Testis (tissue), 3 donors: ENCODE measurements around the gene SPAG9. TPM values are rescaled to one million over a fixed set of nuclear protein-coding genes. Genes with fewer than 3 reads are reported as not detected.
A peak's percentile ranks its signal among the peaks of the same experiment; 100 is the strongest.

ENCODE experiments used
- DNase-seq: peaks from one replicate; pipeline ENCODE4 v3.0.0-alpha.2; 2019
- H3K27ac ChIP-seq, 2 donors: fragments of 200-600 bp; sonication (generic); one replicate each; pipeline ENCODE4 v1.5.1; 2019
- H3K27me3 ChIP-seq: fragments of 200-600 bp; sonication (generic); one replicate; pipeline ENCODE4 v1.5.1; 2019
- H3K36me3 ChIP-seq: fragments of 200-600 bp; sonication (generic); one replicate; pipeline ENCODE4 v1.5.1; 2017; ENCODE audit warnings: low read depth; ENCODE audit errors: missing control alignments
- H3K4me1 ChIP-seq: fragments of 200-600 bp; sonication (generic); one replicate; pipeline ENCODE4 v1.5.1; 2019
- H3K4me3 ChIP-seq, 2 donors: fragments of 200-600 bp; sonication (generic); one replicate each; pipeline ENCODE4 v1.5.1; 2017 to 2019
- H3K9me3 ChIP-seq: fragments of 200-600 bp; sonication (generic); one replicate; pipeline ENCODE4 v1.5.1; 2017
- CTCF ChIP-seq, 3 experiments: fragments of 450-650 bp in 2 of 3; fragments of 200-600 bp in 1 of 3; sonication (generic) in 1 of 3; IDR thresholded peaks; one replicate each; pipeline ENCODE4 v1.5.1; 2016 to 2019; ENCODE audit warnings: antibody characterized with exemption in 3 of 3, mild to moderate bottlenecking in 2 of 3, moderate library complexity in 1 of 3
- POLR2A ChIP-seq: fragments of 450-650 bp; IDR thresholded peaks from one replicate; pipeline ENCODE4 v1.6.1; 2017; ENCODE audit warnings: antibody characterized with exemption, mild to moderate bottlenecking, moderate library complexity
- WGBS, 2 donors: methylation state at CpG; one replicate each; pipeline ENCODE4 v1.1.5; 2018; 5-methylcytosine and 5-hydroxymethylcytosine counted together
- intact Hi-C: fragments of 100-400 bp; cut with DNase I; formaldehyde crosslinking; loops from one replicate; pipeline ENCODE4 v1.15.1; 2023; ENCODE audit warnings: low total_unique reads
- polyA plus RNA-seq: library from polyadenylated mRNA; stranded (reverse); fragments of 350-450 nt; fragmentation: Illumina TruSeq; extraction: RNeasy Lipid Tissue Mini Kit (QIAGEN cat#74804); gene quantifications from one replicate; pipeline ENCODE4 v1.2.3, GENCODE V29; 2014; ENCODE audit warnings: low read depth, low replicate concordance; ENCODE audit not compliant: insufficient read depth
- total RNA-seq, 2 donors: library from RNA; depleted of rRNA; stranded (reverse); fragments of >200 nt; gene quantifications; one replicate each; pipeline ENCODE4 v1.2.3, GENCODE V29; 2016

SPAG9 gene
- total and polyA plus RNA-seq, 3 donors from 2014 or later = 157 to 165 (median 159) TPM

- DNase-seq = no peak
- TF ChIP-seq CTCF (IDR thresholded peaks at IDR 0.05) = no peak
- no peak for TF ChIP-seq POLR2A
- Histone ChIP-seq H3K4me1 (peaks cover 7% of the 10 kb centered on the region), H3K4me3 (no peak overlapping the region), H3K27me3 (no peaks in the 10 kb centered on the region), H3K27ac (no peak overlapping the region), H3K36me3 (no peaks in the 10 kb centered on the region), H3K9me3 (no peaks in the 10 kb centered on the region)
- 93% methylated on average over 10 of the region's 10 CpGs for WGBS, 2 donors
- intact Hi-C loops = no loop called here
Measured at GRCh38 chr17:50938821-50939541, 181.7 kb downstream of the SPAG9 start.

- 92 to 95% methylated on average over 5 of the region's 5 CpGs for WGBS, 2 donors
- DNase-seq = no peak
- H3K27ac ChIP-seq = no peak overlapping the region
Measured at GRCh38 chr17:50935996-50936266, 184.7 kb downstream of the SPAG9 start.

GRCh38 chr17:50935221-50935995 is 185.3 kb downstream of the SPAG9 start:
- H3K4me3 ChIP-seq = no peak overlapping the region
- 67 to 73% methylated on average over 10 to 16 of the region's 16 CpGs for WGBS, 2 donors
- H3K4me1 ChIP-seq = peaks cover 8% of the 10 kb centered on the region
- H3K27ac ChIP-seq = no peak overlapping the region
- no peaks in the 10 kb centered on the region for H3K9me3 ChIP-seq
- no peaks in the 10 kb centered on the region for H3K27me3 ChIP-seq
- intact Hi-C loops = no loop called here
- no peaks in the 10 kb centered on the region for H3K36me3 ChIP-seq
- peak; percentile 86 for DNase-seq
- TF ChIP-seq POLR2A = no peak
- TF ChIP-seq CTCF (IDR thresholded peaks at IDR 0.05) = no peak

More at GRCh38 chr17:50935996-50936266, 184.7 kb downstream of the SPAG9 start:
- Histone ChIP-seq H3K4me3 (no peak overlapping the region), H3K36me3 (no peaks in the 10 kb centered on the region), H3K27me3 (no peaks in the 10 kb centered on the region), H3K4me1 (peaks cover 3% of the 10 kb centered on the region), H3K9me3 (no peaks in the 10 kb centered on the region)
- TF ChIP-seq POLR2A (no peak), CTCF (IDR thresholded peaks at IDR 0.05) (no peak)
- intact Hi-C loops = no loop called here

- intact Hi-C loops = no loop called here
- WGBS, 2 donors = 89 to 100% methylated on average over 13 to 15 of the region's 15 CpGs
Measured at GRCh38 chr17:50934672-50935220, 185.9 kb downstream of the SPAG9 start.

More at GRCh38 chr17:50934672-50935220, 185.9 kb downstream of the SPAG9 start:
- no peaks in the 10 kb centered on the region for H3K9me3 ChIP-seq
- H3K36me3 ChIP-seq = no peaks in the 10 kb centered on the region
- H3K27me3 ChIP-seq = no peaks in the 10 kb centered on the region
- TF ChIP-seq POLR2A (no peak), CTCF (IDR thresholded peaks at IDR 0.05) (no peak)
- H3K4me3 ChIP-seq = no peak overlapping the region
- no peak for DNase-seq
- H3K4me1 ChIP-seq = peaks cover 11% of the 10 kb centered on the region
- H3K27ac ChIP-seq = no peak overlapping the region
